K562 treated with DMSO at 1 percent for 48 hours (cell line): ENCODE results near the gene MBL2. TPM values are rescaled to one million over a fixed set of nuclear protein-coding genes. Genes with fewer than 3 reads are reported as not detected.

ENCODE experiments used
- total RNA-seq: library from RNA; unstranded; fragments of 300-600 nt; gene quantifications from 2 replicates; pipeline ENCODE4 v1.2.3, GENCODE V29; 2022; ENCODE audit warnings: low replicate concordance; ENCODE audit errors: extremely low read depth

The MBL2 gene
- total RNA-seq: not detected in 2 replicates

DNA sequence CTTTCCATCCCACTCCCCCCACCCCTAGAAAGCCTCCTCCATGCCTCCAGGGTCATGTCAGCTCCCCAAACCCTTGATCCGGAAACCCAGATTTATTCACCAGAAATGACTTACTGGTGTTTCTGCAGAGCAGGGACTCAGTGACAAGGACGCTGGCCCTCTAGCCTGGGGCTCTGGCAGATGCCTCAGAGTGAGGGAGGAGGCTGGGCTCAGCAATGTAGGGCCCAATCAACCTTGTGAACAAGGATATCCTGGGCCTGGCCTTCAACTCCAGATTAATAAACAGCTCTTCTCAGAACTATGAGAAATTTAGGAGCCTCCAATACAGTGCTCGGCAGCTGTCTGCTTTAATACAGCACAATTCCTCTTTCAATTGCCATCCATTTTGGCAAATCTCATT is at the start of gene MBL2:
TSS of gene MBL2 (minus strand) at position 162 of the 400 bp plus-strand sequence. CDS start 1,149 bp downstream, outside the sequence.

